Measurements from ENCODE around the gene TREM2.
"Not testable (repeated sequence)": the region's sequence is repeated elsewhere in the genome, so short reads cannot be mapped to it uniquely, and the experiment has no call there.

The TREM2 gene

DNA sequence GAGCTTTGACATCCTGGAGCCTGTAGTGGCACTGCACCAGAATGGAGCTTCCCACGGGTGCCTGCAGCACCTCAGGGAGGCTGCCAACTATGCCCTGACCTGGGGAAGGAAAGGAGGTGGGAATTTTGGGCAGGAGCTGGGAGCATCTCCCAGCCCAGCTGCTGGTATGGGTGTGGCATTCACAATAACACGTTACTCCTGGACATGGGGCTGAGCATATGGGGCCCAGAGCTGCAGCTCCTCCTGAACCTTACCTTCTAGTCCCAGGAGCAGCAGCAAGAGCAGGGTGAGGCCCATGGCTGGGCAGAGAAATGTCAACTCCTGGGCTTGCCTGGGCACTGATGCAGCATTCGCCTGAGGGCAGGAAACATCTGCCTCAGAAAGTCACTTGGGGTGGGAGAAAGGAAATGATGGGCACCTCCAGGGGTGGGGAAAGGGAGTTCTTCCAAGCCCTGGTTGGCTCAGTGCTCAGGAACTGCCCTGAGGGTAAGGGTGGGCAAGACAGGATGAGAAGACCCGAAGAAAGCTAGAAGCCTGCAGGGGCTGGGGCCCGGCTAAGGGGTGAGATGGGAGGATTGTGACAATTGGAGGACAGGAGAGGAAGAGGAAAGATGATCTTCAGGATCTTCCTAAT, 8.8 kb downstream of the TREM2 start, which contains the start of gene TREML1:
Gene TREML1, minus strand, starts transcription at position 356 of the 634 bp plus-strand sequence. Its CDS starts 59 bp downstream, at position 297.
- no peak for DNase-seq

- DNase-seq, result no peak
These were observed 9.5 kb downstream of the TREM2 start for GRCh38 chr6:41153451-41153850.

- no peak for DNase-seq
These were observed 12.2 kb downstream of the TREM2 start for GRCh38 chr6:41150671-41151070.

DNA sequence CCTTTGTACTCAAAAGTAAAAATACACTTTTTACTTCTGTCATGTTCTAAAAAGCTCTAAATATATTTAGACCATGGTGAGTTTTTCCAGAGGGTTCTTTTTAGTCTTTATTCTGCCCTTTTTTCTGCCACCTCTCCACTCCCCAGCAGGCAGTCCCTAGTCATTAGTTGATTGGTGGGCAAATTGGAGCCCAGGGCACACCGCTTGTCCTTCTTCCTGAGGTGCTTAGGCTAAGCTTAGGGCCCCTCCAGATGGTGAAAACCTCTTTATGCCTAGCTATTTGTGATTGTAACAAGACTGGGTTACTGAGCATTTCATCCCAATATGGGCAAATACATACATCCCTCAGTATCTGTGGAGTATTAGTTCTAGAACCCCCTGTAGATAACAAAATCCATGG, 15.0 kb downstream of the TREM2 start:
- no peak for DNase-seq

DNA sequence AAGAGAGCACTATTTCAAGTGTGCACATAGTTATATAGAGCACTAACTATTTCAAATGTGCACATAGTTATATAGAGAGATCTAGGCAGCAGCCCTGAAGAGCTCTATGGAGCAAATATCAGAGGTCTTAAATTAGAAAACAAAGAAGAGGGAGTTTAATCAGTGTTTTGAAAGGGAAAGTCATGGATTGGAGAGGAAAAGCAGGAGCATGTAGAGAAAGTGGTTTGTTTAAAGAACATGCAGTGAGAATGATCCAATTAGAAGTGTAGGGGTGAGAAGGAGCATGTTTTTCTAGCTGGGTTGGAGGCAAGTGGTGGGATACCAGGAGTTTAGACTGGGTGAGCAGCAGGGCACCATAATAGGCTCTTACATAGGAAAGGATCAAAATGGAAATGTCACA, 26.0 kb downstream of the TREM2 start:
- DNase-seq, result no peak

GRCh38 chr6:41135062-41135832, 27.7 kb downstream of the TREM2 start:
- no peak for DNase-seq

GRCh38 chr6:41132254-41132653, 30.7 kb downstream of the TREM2 start:
- no peak for DNase-seq

GRCh38 chr6:41125282-41125681, 37.6 kb downstream of the TREM2 start:
- DNase-seq, result no peak

DNA sequence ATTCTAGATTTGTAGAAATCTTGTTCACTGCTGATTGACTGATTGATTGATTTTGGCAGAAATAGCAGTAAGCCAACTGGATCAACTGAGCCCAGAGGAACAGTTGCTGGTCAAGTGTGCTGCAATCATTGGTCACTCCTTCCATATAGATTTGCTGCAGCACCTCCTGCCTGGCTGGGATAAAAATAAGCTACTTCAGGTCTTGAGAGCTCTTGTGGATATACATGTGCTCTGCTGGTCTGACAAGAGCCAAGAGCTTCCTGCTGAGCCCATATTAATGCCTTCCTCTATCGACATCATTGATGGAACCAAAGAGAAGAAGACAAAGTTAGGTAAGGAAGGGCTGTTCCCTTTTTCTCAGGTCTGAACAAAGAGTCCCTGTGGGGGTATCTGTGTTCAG, 40.0 kb downstream of the TREM2 start:
- DNase-seq, result no peak

DNA sequence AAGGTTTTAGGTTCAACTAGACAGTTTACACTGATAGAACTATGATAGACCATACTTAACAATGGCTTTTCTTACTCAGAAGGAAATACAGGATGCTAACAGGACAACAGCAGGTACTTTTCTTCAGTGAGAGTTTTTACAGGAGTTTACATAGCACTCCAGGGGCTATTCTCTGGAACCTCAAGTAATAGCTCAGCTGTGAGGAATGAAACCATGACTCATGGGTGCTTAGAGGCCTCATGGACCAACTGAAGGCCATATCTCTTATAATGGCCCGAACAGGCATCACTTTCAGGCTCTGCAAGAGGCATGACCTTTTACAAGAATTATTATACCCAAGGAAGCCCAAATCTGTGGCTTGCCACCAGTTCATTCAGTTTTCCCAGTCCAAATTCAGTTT, 40.5 kb downstream of the TREM2 start:
- DNase-seq, result no peak

- no peak for DNase-seq
These were observed 42.9 kb downstream of the TREM2 start for GRCh38 chr6:41120058-41120457.

DNA sequence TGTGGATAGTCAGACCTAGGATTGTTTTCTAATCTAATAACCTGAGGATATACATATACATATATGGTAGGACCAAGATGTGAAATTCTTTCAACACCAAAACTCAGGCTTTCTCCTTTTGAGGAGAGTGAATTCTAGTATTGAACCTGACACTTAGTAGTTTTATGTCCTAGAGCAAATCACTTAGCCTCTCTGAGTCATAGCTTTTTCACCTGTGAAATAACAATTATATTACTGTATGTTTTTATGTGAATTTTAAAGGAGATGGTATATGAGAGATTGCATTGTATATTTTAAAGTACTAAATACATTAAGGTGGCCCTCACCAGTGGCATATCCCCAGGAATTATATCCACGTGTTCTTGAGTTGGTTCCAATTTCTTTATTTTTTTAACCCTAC, 43.4 kb downstream of the TREM2 start:
- DNase-seq, result no peak

- not testable (repeated sequence) for DNase-seq
These were observed 47.9 kb downstream of the TREM2 start for GRCh38 chr6:41115027-41115426.

DNA sequence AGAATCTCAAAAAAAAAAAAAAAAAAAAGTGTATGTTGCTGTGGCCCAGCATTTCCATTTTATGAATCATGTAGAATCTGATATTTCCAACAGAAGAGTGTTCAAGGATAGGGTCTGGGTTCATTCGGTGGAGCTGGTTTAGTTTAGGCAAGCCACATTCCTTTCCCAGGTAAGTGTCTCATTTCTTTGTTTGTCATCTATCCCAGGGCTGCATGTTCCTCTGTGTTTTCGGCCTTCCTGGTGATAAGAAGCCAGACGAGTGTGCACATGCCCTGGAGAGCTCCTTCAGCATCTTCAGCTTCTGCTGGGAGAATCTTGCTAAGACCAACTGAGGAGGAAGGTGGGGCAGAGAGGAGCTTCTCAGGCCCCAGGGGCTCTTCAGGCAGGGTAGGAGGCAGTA, 51.9 kb downstream of the TREM2 start:
- no peak for DNase-seq

Data from SIG-M5 (cell line).